Upper lobe of left lung (tissue), 6 donors: ENCODE results near the gene MAP1A. TPM values are rescaled to one million over a fixed set of nuclear protein-coding genes. Genes with fewer than 3 reads are reported as not detected.
A peak's percentile ranks its signal among the peaks of the same experiment; 100 is the strongest.

Experiments used
- ATAC-seq, 2 donors: fragments of 200-7000 bp; cut with Tn5 transposase; one replicate each; pipeline ENCODE4 v1.9.1; 2022; ENCODE audit warnings: mild to moderate bottlenecking in 2 of 2, moderate library complexity in 2 of 2; ENCODE audit not compliant: low FRiP score in 2 of 2
- DNase-seq, 2 donors: peaks; one replicate each; pipeline ENCODE4 v3.0.0-alpha.2; 2019 to 2020
- H3K27ac ChIP-seq, 4 donors: fragments of 200-600 bp; sonication (generic); one replicate each; pipeline ENCODE4 v1.5.1; 2016 to 2019
- H3K27me3 ChIP-seq, 4 donors: fragments of 200-600 bp; sonication (generic); one replicate each; pipeline ENCODE4 v1.5.1; 2017 to 2019
- H3K36me3 ChIP-seq, 4 donors: fragments of 200-600 bp; sonication (generic); one replicate each; pipeline ENCODE4 v1.5.1; 2016 to 2019
- H3K4me1 ChIP-seq, 4 donors: fragments of 200-600 bp; sonication (generic); one replicate each; pipeline ENCODE4 v1.5.1; 2018 to 2019
- H3K4me3 ChIP-seq, 4 donors: fragments of 200-600 bp; sonication (generic); one replicate each; pipeline ENCODE4 v1.5.1; 2017 to 2019; ENCODE audit warnings: mild to moderate bottlenecking in 2 of 4, moderate library complexity in 1 of 4
- H3K9me3 ChIP-seq, 4 donors: fragments of 200-600 bp; sonication (generic); one replicate each; pipeline ENCODE4 v1.5.1; 2018 to 2019
- EP300 ChIP-seq, 4 donors: sonication (generic); formaldehyde crosslinking; IDR thresholded peaks; one replicate each; pipeline ENCODE4 v1.5.1; 2017; ENCODE audit warnings: antibody characterized with exemption in 4 of 4, control low read depth in 2 of 4
- POLR2A ChIP-seq, 4 donors: fragments of 450-650 bp; IDR thresholded peaks; one replicate each; pipeline ENCODE4 v1.5.1; 2016 to 2017; ENCODE audit warnings: antibody characterized with exemption in 4 of 4, mild to moderate bottlenecking in 2 of 4
- POLR2AphosphoS5 ChIP-seq, 2 donors: sonication (generic); formaldehyde crosslinking; IDR thresholded peaks; one replicate each; pipeline ENCODE4 v1.5.1; 2017; ENCODE audit warnings: antibody characterized with exemption in 2 of 2
- WGBS, 2 donors: methylation state at CpG; one replicate each; pipeline ENCODE4 v1.1.5; 2017 to 2018; 5-methylcytosine and 5-hydroxymethylcytosine counted together
- total RNA-seq, 6 donors: library from RNA; depleted of rRNA in 4 of 6; stranded (reverse); fragments of >200 nt in 4 of 6; gene quantifications; one replicate each; pipeline versions ENCODE4 v1.1.0 to v1.2.1, GENCODE V29; 2016 to 2021
- TF ChIP-seq, protein P1 (sequence below), 6 experiments: fragments of 450-650 bp in 4 of 6; fragments of 200-600 bp in 2 of 6; sonication (generic) in 2 of 6; IDR thresholded peaks; one replicate each; pipeline ENCODE4 v1.5.1; 2016 to 2019; ENCODE audit warnings: antibody characterized with exemption in 6 of 6
- donor health status: DM: no; HTN: no; CAD: no; lungs with moderate emphysema.
- donor health status: DM: no; HTN: yes; CAD: no; lungs with severe emphysema.

The MAP1A gene
- 1 to 10 TPM; 2.9 to 9.8 (median 6.1) TPM for total RNA-seq

DNA sequence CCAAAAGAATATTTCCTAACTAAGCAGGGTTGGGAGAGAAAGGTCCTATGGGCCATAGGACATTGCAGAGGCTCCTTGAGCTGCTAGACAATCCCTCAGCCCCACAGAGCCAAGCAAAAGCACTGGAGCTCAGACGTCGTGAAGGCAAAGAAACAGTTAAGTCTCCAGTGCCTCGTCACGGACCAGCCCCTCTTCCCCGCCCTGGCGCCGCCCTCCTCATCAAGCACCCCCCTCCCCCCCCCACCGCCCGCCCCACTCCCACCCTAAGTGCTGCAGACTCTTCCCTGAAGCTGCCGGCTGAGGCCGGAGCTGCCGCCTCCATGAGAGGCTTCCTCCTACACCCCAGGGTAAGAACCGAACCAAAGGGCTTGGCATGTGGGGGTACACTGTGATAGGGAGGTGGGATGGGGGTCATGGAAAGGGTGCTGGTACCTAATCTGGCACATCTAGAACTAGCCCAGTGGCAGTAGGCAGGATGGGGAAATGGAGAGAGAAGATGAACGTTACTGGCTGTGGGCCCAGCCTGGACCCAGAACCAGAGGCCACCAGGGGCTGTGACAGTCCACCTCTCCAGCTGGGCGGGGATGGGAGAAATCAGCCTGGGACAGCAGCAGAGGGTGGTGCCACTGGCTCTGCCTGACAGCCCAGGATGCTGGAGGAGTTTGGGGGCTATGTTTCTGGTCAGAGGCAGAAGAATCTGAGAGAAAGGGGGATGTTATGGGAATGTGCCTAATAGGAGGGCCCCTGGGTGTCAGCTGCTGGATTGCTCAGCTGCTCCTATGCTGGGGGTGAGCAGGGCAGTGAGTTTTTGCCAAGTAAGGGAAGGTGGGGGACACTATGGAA is at the start of gene MAP1A:
TSS of gene MAP1A (plus strand) at position 255 of the 843 bp plus-strand sequence. CDS start 3,866 bp downstream, outside the sequence.
- H3K36me3 ChIP-seq: peaks cover 0 to 7% (median 0%) of the 10 kb centered on the region in 4 donors
- H3K27me3 ChIP-seq: peaks cover 0 to 3% (median 0%) of the 10 kb centered on the region in 4 donors
- peak within 1 kb of the TSS in 2 of 4 donors; percentile 2 to 29 for H3K27ac ChIP-seq
- H3K4me1 ChIP-seq: peaks cover 10 to 22% (median 17%) of the 10 kb centered on the region in 4 donors
- no peaks in the 10 kb centered on the region for H3K9me3 ChIP-seq
- peak within 1 kb of the TSS in 3 of 4 donors; percentile 25 to 41 (median 38) for H3K4me3 ChIP-seq
- no peak for TF ChIP-seq POLR2A (IDR thresholded peaks at IDR 0.05)
- TF ChIP-seq POLR2AphosphoS5 (IDR thresholded peaks at IDR 0.05): no peak
- no peak for TF ChIP-seq EP300 (IDR thresholded peaks at IDR 0.05)
- TF ChIP-seq, protein P1, sequence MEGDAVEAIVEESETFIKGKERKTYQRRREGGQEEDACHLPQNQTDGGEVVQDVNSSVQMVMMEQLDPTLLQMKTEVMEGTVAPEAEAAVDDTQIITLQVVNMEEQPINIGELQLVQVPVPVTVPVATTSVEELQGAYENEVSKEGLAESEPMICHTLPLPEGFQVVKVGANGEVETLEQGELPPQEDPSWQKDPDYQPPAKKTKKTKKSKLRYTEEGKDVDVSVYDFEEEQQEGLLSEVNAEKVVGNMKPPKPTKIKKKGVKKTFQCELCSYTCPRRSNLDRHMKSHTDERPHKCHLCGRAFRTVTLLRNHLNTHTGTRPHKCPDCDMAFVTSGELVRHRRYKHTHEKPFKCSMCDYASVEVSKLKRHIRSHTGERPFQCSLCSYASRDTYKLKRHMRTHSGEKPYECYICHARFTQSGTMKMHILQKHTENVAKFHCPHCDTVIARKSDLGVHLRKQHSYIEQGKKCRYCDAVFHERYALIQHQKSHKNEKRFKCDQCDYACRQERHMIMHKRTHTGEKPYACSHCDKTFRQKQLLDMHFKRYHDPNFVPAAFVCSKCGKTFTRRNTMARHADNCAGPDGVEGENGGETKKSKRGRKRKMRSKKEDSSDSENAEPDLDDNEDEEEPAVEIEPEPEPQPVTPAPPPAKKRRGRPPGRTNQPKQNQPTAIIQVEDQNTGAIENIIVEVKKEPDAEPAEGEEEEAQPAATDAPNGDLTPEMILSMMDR (IDR thresholded peaks at IDR 0.05): no peak
- WGBS, 2 donors: 2 to 8% methylated on average over 4 to 7 of the region's 15 CpGs
- ATAC-seq (peak; percentile 13 to 61), DNase-seq (peak in 1 of 2 donors; percentile 81)

DNA sequence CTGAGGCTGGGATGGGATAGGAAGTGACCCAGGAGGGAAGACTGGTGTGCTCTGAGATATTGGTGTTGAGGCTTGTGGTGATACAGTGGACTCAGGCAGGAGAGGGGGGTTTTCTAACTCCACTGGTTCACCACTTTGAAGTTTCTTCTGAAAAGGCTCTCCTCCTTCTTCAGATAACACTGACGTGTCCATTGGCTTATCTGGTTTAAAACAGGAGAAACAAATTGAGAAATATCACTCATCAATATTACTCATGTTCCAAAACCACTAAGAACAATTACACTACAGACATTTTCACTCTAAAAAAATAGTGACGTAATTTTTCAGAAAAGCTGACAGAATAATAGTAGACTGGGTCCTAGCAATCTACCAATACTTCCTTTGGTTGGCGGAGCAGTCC is 47.5 kb upstream of the MAP1A start:
- Histone ChIP-seq H3K36me3 (peaks cover 6 to 77% (median 20%) of the 10 kb centered on the region in 4 donors), H3K27ac (no peak overlapping the region), H3K27me3 (no peaks in the 10 kb centered on the region), H3K4me3 (no peak overlapping the region), H3K9me3 (no peaks in the 10 kb centered on the region), H3K4me1 (no peaks in the 10 kb centered on the region)
- TF ChIP-seq EP300 (IDR thresholded peaks at IDR 0.05): no peak
- no peak for TF ChIP-seq POLR2A (IDR thresholded peaks at IDR 0.05)
- TF ChIP-seq POLR2AphosphoS5 (IDR thresholded peaks at IDR 0.05): no peak
- TF ChIP-seq, protein P1 (IDR thresholded peaks at IDR 0.05): no peak
- no peak for DNase-seq
- 87% methylated on average over 3 of the region's 3 CpGs for WGBS, 2 donors
- ATAC-seq: no peak

DNA sequence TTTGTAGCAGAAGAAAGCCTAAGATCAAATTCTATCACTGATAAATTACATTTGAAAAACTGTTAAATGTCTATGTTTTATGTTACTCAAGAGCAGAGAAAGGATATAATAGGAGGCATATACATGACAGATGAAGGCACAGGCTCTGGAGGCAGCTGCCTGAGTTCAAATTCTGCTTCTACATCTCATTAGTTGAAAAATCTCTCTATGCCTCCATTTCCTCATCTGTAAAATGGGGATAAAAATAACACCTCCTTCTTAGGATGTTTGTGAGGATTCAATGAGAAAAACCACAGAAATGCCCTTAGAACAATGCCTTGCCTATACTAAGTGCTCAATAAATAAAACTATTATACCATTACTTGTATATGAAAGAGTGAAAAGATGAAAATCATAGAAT is 45.4 kb upstream of the MAP1A start:
- H3K4me3 ChIP-seq: no peak overlapping the region
- no peaks in the 10 kb centered on the region for H3K27me3 ChIP-seq
- ATAC-seq (no peak), DNase-seq (no peak)
- H3K4me1 ChIP-seq: no peaks in the 10 kb centered on the region
- TF ChIP-seq, protein P1 (IDR thresholded peaks at IDR 0.05): no peak
- no peaks in the 10 kb centered on the region for H3K9me3 ChIP-seq
- H3K27ac ChIP-seq: no peak overlapping the region
- H3K36me3 ChIP-seq: peaks cover 13 to 91% (median 39%) of the 10 kb centered on the region in 4 donors

DNA sequence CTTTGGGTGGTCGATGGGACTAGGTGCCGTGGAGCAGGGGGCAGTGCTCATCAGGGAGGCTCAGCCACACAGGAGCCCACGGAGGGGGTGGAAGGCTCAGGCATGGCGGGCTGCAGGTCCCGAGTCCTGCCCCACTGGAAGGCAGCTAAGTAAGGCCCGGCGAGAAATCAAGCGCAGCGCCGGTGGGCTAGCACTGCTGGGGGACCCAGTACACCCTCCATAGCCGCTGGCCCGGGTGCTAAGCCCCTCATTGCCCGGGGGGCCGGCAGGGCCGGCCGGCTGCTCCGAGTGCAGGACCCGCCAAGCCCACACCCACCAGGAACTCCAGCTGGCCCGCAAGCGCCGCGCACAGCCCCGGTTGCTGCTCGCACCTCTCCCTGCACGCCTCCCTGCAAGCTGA is 43.5 kb upstream of the MAP1A start:
- Histone ChIP-seq H3K4me1 (no peaks in the 10 kb centered on the region), H3K36me3 (peaks cover 18 to 94% (median 50%) of the 10 kb centered on the region in 4 donors), H3K27me3 (no peaks in the 10 kb centered on the region), H3K27ac (no peak overlapping the region), H3K4me3 (no peak overlapping the region), H3K9me3 (no peaks in the 10 kb centered on the region)
- TF ChIP-seq, protein P1 (IDR thresholded peaks at IDR 0.05): no peak
- TF ChIP-seq EP300 (IDR thresholded peaks at IDR 0.05) (no peak), POLR2AphosphoS5 (IDR thresholded peaks at IDR 0.05) (no peak), POLR2A (IDR thresholded peaks at IDR 0.05) (no peak)
- WGBS, 2 donors: 95 to 100% methylated on average over 8 to 25 of the region's 25 CpGs
- ATAC-seq (no peak), DNase-seq (peak in 1 of 2 donors; percentile 83)
